ENCODE measurements around the gene POLG.

Gene POLG

GRCh38 chr15:89334510-89335297, at the start of gene POLG:
POLG (minus strand) TSS chr15:89334824; CDS start chr15:89333754, 1,070 bp downstream.
- DNase-seq, result peak; percentile 99

- DNase-seq, result no peak
These were observed 49.6 kb upstream of the POLG start for GRCh38 chr15:89384176-89384604.

- no peak for DNase-seq
These were observed 48.9 kb upstream of the POLG start for GRCh38 chr15:89383365-89384175.

- DNase-seq, result no peak
These were observed 47.5 kb upstream of the POLG start for GRCh38 chr15:89381888-89382686.

- DNase-seq, result no peak
These were observed 46.7 kb upstream of the POLG start for GRCh38 chr15:89381331-89381730.

GRCh38 chr15:89379818-89380217, 45.2 kb upstream of the POLG start:
- no peak for DNase-seq

- no peak for DNase-seq
These were observed 44.6 kb upstream of the POLG start for GRCh38 chr15:89379251-89379695.

- peak; percentile 30 for DNase-seq
These were observed 43.9 kb upstream of the POLG start for GRCh38 chr15:89378296-89379151.

- no peak for DNase-seq
These were observed 43.2 kb upstream of the POLG start for GRCh38 chr15:89377842-89378295.

GRCh38 chr15:89377024-89377841, 42.6 kb upstream of the POLG start:
- DNase-seq, result no peak

GRCh38 chr15:89376388-89376787, 41.8 kb upstream of the POLG start:
- no peak for DNase-seq

- DNase-seq, result no peak
These were observed 40.7 kb upstream of the POLG start for GRCh38 chr15:89375093-89376005.

- DNase-seq, result no peak
These were observed 39.7 kb upstream of the POLG start for GRCh38 chr15:89374086-89374981.

- DNase-seq, result no peak
These were observed 37.7 kb upstream of the POLG start for GRCh38 chr15:89372069-89372935.

GRCh38 chr15:89371228-89372044, 36.8 kb upstream of the POLG start:
- DNase-seq, result no peak

- no peak for DNase-seq
These were observed 36.3 kb upstream of the POLG start for GRCh38 chr15:89370978-89371227.

Data from NK-92 treated with Interleukin-12 subunit alpha and Interleukin-12 subunit beta, amount 100 ng/mL, for 24 hours (cell line).